C4-2B (cell line): ENCODE results near the gene OR51L1.
"Not testable (repeated sequence)": the region's sequence is repeated elsewhere in the genome, so short reads cannot be mapped to it uniquely, and the experiment has no call there.

Experiments
- H3K27ac ChIP-seq: fragments of 450-650 bp; 2 replicates; pipeline ENCODE4 v1.5.1; 2017
- CTCF ChIP-seq: fragments of 450-650 bp; conservative IDR thresholded peaks from 2 replicates; pipeline ENCODE4 v1.5.1; 2017; ENCODE audit warnings: mild to moderate bottlenecking
- ZFX ChIP-seq: fragments of 450-650 bp; IDR thresholded peaks from 2 replicates; pipeline ENCODE4 v1.6.1; 2017

The OR51L1 gene, protein sequence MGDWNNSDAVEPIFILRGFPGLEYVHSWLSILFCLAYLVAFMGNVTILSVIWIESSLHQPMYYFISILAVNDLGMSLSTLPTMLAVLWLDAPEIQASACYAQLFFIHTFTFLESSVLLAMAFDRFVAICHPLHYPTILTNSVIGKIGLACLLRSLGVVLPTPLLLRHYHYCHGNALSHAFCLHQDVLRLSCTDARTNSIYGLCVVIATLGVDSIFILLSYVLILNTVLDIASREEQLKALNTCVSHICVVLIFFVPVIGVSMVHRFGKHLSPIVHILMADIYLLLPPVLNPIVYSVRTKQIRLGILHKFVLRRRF

DNA sequence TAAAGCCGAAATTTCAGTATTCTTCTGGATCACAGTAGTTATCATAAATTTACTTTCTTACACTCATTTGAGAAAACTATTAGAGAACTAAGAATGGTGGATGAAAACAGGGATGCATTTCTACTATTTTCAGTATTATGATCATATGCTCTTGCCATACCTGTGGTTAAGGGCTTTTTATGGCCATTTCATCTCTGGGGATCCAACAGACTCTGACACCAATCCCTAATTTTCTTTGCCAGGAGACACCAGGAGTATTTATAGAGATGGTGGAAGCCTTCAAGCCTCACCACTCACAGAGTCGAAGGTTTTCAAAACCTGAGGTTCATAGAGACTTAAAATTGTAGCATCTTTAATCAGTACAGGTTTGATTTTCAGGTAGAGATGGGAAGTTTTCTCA is at the start of gene OR51L1:
OR51L1 (plus strand) TSS at position 301 of the 400 bp plus-strand sequence. CDS start 4,132 bp downstream, outside the sequence.
- TF ChIP-seq ZFX: no peak
- TF ChIP-seq CTCF: no peak

DNA sequence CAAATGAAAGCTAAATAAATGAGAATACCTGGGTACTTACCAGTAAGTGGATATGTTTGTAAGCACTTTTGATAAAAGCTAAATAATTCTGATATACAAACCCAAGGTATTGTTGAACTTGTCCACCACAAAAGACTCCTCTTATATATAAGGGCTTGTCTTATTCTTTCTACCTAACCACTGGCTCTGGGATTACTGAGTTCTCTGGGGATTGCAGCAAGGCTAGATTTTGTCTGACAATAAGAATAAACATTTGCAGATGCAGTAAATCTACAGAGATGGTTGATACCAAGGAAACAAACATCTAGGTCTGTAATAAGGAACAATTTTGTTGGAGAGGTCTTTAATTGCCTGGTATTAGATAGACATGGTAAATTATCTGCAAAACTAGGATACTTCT is 47.1 kb upstream of the OR51L1 start, which contains the start of gene OR51A4:
OR51A4 (minus strand) TSS at position 101 of the 400 bp plus-strand sequence. CDS start 505 bp downstream, outside the sequence.
- TF ChIP-seq ZFX (no peak), CTCF (no peak)
- H3K27ac ChIP-seq: no peak within 1 kb of the TSS

More for the DNA sequence above, at the start of gene OR51L1:
- no peak within 1 kb of the TSS for H3K27ac ChIP-seq

DNA sequence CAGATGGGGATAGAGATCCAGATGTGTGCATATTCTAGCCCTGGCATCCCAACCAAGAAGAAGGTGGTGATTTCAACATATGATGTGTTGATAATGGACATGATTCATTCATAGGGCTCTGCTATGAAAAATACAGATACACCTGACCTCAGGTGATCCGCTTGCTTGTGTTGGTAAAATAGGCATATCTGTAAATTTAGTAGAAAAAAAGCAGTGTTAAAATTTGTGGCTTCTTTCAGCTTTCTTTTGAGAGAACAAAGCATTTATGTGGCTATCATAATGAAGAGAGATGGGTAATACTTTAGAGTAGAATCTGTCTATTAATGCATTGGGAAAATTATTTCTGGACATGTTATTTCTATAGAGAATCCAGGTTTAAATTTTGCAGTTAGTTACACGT is 39.0 kb upstream of the OR51L1 start, which contains the start of gene OR51A2:
OR51A2 (minus strand) TSS at position 101 of the 400 bp plus-strand sequence; CDS start at position 101, 0 bp downstream.
- not testable (repeated sequence) for H3K27ac ChIP-seq

DNA sequence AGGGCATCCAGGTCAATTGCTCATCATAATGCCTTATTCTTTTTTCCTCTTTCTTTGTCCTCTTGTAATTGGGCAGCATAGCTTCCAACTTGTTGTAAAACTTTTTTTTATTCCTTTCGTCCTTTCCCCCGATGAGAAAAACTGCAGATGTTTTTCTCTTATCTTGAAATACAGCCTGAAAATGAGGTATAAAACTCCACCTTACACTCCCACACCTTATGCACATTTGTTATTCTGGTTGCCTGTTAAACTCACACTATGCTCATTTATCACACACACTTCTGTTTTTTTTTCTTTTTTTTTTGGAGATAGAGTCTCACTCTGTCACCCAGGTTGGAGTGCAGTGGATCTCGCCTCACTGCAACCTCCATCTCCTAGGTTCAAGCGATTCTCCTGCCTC is 37.3 kb upstream of the OR51L1 start:
- H3K27ac ChIP-seq: no peak overlapping the region
- no peak for TF ChIP-seq CTCF
- TF ChIP-seq ZFX: no peak

- TF ChIP-seq ZFX: no peak
- TF ChIP-seq CTCF: no peak
- H3K27ac ChIP-seq: no peak overlapping the region
These were observed 33.8 kb upstream of the OR51L1 start for GRCh38 chr11:4960877-4961276.

DNA sequence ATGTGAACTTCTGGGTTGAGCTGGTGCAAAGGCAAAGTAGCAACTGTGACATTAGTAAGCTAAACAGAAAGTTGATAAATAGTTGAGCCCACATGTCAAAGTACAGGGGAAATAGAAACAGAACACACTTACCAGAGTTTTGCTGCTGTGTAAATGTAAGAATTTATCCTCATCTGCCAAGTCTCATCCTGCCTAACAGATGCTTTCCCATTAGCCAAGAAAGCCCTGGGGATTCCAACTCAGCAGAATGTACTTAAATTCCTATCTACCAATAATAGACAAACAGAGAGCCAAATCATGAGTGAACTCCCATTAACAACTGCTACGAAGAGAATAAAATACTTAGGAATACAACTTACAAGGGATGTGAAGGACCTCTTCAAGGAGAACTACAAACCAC is 31.8 kb upstream of the OR51L1 start:
- no peak for TF ChIP-seq ZFX
- no peak for TF ChIP-seq CTCF

GRCh38 chr11:4975436-4975835 is 19.2 kb upstream of the OR51L1 start:
- no peak overlapping the region for H3K27ac ChIP-seq
- TF ChIP-seq ZFX (no peak), CTCF (no peak)

More for the DNA sequence above, 31.8 kb upstream of the OR51L1 start:
- no peak overlapping the region for H3K27ac ChIP-seq

DNA sequence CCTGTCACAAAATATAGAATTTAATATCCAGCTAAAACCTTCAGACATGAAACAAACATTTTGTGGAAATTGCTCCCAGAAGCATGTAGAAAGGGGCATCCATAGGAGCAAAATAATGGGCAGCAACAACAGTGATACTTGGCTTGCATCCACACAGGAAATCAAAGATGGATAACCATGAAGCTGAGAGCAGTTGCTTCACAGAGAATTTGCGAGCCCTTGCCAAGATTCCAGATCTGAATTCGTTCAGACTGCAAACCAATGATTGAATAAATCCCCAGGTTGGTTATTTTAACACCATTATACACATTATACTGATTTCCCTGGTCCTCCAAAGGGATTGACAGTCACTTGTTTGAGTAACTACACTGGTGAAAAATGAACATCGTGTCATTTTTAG is 15.6 kb upstream of the OR51L1 start:
- H3K27ac ChIP-seq: no peak overlapping the region
- no peak for TF ChIP-seq ZFX
- no peak for TF ChIP-seq CTCF
